ENCODE results near the gene EWSR1. TPM values are rescaled to one million over a fixed set of nuclear protein-coding genes. Genes with fewer than 3 reads are reported as not detected.
A peak's percentile ranks its signal among the peaks of the same experiment; 100 is the strongest.

Gene EWSR1
- total RNA-seq, 1 donor from 2014 or later, result 355 TPM

GRCh38 chr22:29339381-29340235 is 71.5 kb downstream of the EWSR1 start:
- H3K27ac Mint-ChIP-seq (ENCODE audit: unreplicated experiment), result no peak overlapping the region
- DNase-seq, result no peak
- peaks cover 4% of the 10 kb centered on the region for H3K9me3 Mint-ChIP-seq (ENCODE audit: unreplicated experiment)
- peaks cover 8% of the 10 kb centered on the region for H3K36me3 Mint-ChIP-seq (ENCODE audit: unreplicated experiment)
- no peak overlapping the region for H3K4me3 Mint-ChIP-seq (ENCODE audit: unreplicated experiment)
- peaks cover 15% of the 10 kb centered on the region for H3K4me1 Mint-ChIP-seq (ENCODE audit: low read depth, unreplicated experiment)
- no peak for TF ChIP-seq CTCF (IDR thresholded peaks at IDR 0.05; ENCODE audit: partially characterized antibody, unreplicated experiment)
- peaks cover 10% of the 10 kb centered on the region for H3K27me3 Mint-ChIP-seq (ENCODE audit: unreplicated experiment)

- peaks cover 15% of the 10 kb centered on the region for H3K4me1 Mint-ChIP-seq (ENCODE audit: low read depth, unreplicated experiment)
- H3K36me3 Mint-ChIP-seq (ENCODE audit: unreplicated experiment), result peaks cover 8% of the 10 kb centered on the region
- peaks cover 10% of the 10 kb centered on the region for H3K27me3 Mint-ChIP-seq (ENCODE audit: unreplicated experiment)
These were observed 72.5 kb downstream of the EWSR1 start for GRCh38 chr22:29340566-29340965.

GRCh38 chr22:29341056-29341848 is 73.2 kb downstream of the EWSR1 start:
- DNase-seq, result no peak
- no peak for TF ChIP-seq CTCF (IDR thresholded peaks at IDR 0.05; ENCODE audit: partially characterized antibody, unreplicated experiment)
- Mint-ChIP-seq H3K36me3 (ENCODE audit: unreplicated experiment) (peaks cover 8% of the 10 kb centered on the region), H3K4me3 (ENCODE audit: unreplicated experiment) (no peak overlapping the region), H3K4me1 (ENCODE audit: low read depth, unreplicated experiment) (peaks cover 19% of the 10 kb centered on the region), H3K9me3 (ENCODE audit: unreplicated experiment) (peaks cover 4% of the 10 kb centered on the region), H3K27me3 (ENCODE audit: unreplicated experiment) (peaks cover 10% of the 10 kb centered on the region), H3K27ac (ENCODE audit: unreplicated experiment) (no peak overlapping the region)

More at GRCh38 chr22:29340566-29340965, 72.5 kb downstream of the EWSR1 start:
- no peak for DNase-seq
- no peak for TF ChIP-seq CTCF (IDR thresholded peaks at IDR 0.05; ENCODE audit: partially characterized antibody, unreplicated experiment)
- Mint-ChIP-seq H3K27ac (ENCODE audit: unreplicated experiment) (no peak overlapping the region), H3K4me3 (ENCODE audit: unreplicated experiment) (no peak overlapping the region), H3K9me3 (ENCODE audit: unreplicated experiment) (peaks cover 4% of the 10 kb centered on the region)

- Mint-ChIP-seq H3K9me3 (ENCODE audit: unreplicated experiment) (peaks cover 4% of the 10 kb centered on the region), H3K4me1 (ENCODE audit: low read depth, unreplicated experiment) (peaks cover 23% of the 10 kb centered on the region), H3K27me3 (ENCODE audit: unreplicated experiment) (peaks cover 10% of the 10 kb centered on the region), H3K4me3 (ENCODE audit: unreplicated experiment) (no peak overlapping the region), H3K27ac (ENCODE audit: unreplicated experiment) (no peak overlapping the region), H3K36me3 (ENCODE audit: unreplicated experiment) (peaks cover 8% of the 10 kb centered on the region)
- DNase-seq, result no peak
- TF ChIP-seq CTCF (IDR thresholded peaks at IDR 0.05; ENCODE audit: partially characterized antibody, unreplicated experiment), result no peak
These were observed 73.7 kb downstream of the EWSR1 start for GRCh38 chr22:29341849-29342127.

- Mint-ChIP-seq H3K27ac (ENCODE audit: unreplicated experiment) (no peak overlapping the region), H3K9me3 (ENCODE audit: unreplicated experiment) (peaks cover 4% of the 10 kb centered on the region), H3K4me1 (ENCODE audit: low read depth, unreplicated experiment) (peaks cover 27% of the 10 kb centered on the region), H3K36me3 (ENCODE audit: unreplicated experiment) (peaks cover 8% of the 10 kb centered on the region), H3K4me3 (ENCODE audit: unreplicated experiment) (peak overlapping the region; percentile 30), H3K27me3 (ENCODE audit: unreplicated experiment) (peaks cover 8% of the 10 kb centered on the region)
- no peak for TF ChIP-seq CTCF (IDR thresholded peaks at IDR 0.05; ENCODE audit: partially characterized antibody, unreplicated experiment)
- no peak for DNase-seq
These were observed 74.1 kb downstream of the EWSR1 start for GRCh38 chr22:29342177-29342576.

Data from glutamatergic neuron (in vitro differentiated cells).